ENCODE results near the gene PROM1.

GRCh38 chr4:15921592-15921932 lies 162.3 kb downstream of the PROM1 start:
- TF ChIP-seq CTCF (IDR thresholded peaks at IDR 0.05): no peak
- TF ChIP-seq POLR2A (IDR thresholded peaks at IDR 0.05): no peak
- TF ChIP-seq POLR2AphosphoS5 (IDR thresholded peaks at IDR 0.05): no peak
